Stomach (tissue), 9 donors: ENCODE measurements around the gene CACNG5. TPM values are rescaled to one million over a fixed set of nuclear protein-coding genes. Genes with fewer than 3 reads are reported as not detected.

Source experiments
- DNase-seq, 2 donors: peaks; one replicate each; pipeline versions ENCODE4 v3.0.0 to v3.0.0-alpha.2; 2013 to 2019
- H3K27ac ChIP-seq, 5 donors: fragments of 200-600 bp in 4 of 5; sonication (generic) in 4 of 5; one replicate each; pipeline ENCODE4 v1.5.1; 2013 to 2019; ENCODE audit warnings: mild to moderate bottlenecking in 1 of 5, moderate library complexity in 1 of 5
- H3K27me3 ChIP-seq, 3 donors: fragments of 200-600 bp; sonication (generic); one replicate each; pipeline ENCODE4 v1.5.1; 2017 to 2019; ENCODE audit warnings: mixed run types in 1 of 3
- H3K36me3 ChIP-seq, 4 donors: fragments of 200-600 bp; sonication (generic); 1 replicate in 3 of 4; 2 replicates in 1 of 4; pipeline ENCODE4 v1.5.1; 2016 to 2019
- H3K4me1 ChIP-seq, 4 donors: fragments of 200-600 bp; sonication (generic); one replicate each; pipeline ENCODE4 v1.5.1; 2016 to 2019
- H3K4me3 ChIP-seq, 4 donors: fragments of 200-600 bp; sonication (generic) in 3 of 4; one replicate each; pipeline ENCODE4 v1.5.1; 2016 to 2019; ENCODE audit warnings: mild to moderate bottlenecking in 1 of 4
- H3K9me3 ChIP-seq, 4 donors: fragments of 200-600 bp; sonication (generic); one replicate each; pipeline ENCODE4 v1.5.1; 2016 to 2019
- CTCF ChIP-seq, 7 experiments: fragments of 450-650 bp in 4 of 7; fragments of 200-600 bp in 3 of 7; sonication (generic) in 3 of 7; IDR thresholded peaks; one replicate each; pipeline ENCODE4 v1.5.1; 2016 to 2019; ENCODE audit warnings: antibody characterized with exemption in 7 of 7, control low read depth in 2 of 7, mild to moderate bottlenecking in 1 of 7
- EP300 ChIP-seq: sonication (generic); formaldehyde crosslinking; IDR thresholded peaks from one replicate; pipeline ENCODE4 v1.6.1; 2017; ENCODE audit warnings: antibody characterized with exemption
- POLR2A ChIP-seq, 4 donors: fragments of 450-650 bp; IDR thresholded peaks; one replicate each; pipeline ENCODE4 v1.6.1; 2016; ENCODE audit warnings: antibody characterized with exemption in 4 of 4, control low read depth in 2 of 4, mild to moderate bottlenecking in 1 of 4, moderate library complexity in 1 of 4
- POLR2AphosphoS5 ChIP-seq, 3 donors: sonication (generic); formaldehyde crosslinking; IDR thresholded peaks; one replicate each; pipeline ENCODE4 v1.6.1; 2016; ENCODE audit warnings: antibody characterized with exemption in 3 of 3
- WGBS, 5 donors: extraction: QIAGEN DNeasy Blood & Tissue Kit in 3 of 5; methylation state at CpG; one replicate each; pipeline versions ENCODE4 v1.1.5 to v1.1.7; 2013 to 2018; 5-methylcytosine and 5-hydroxymethylcytosine counted together
- intact Hi-C: fragments of 100-400 bp; cut with DNase I; formaldehyde crosslinking; loops from one replicate; pipeline ENCODE4 v1.15.1; 2023; ENCODE audit warnings: low total_unique reads
- polyA plus RNA-seq, 3 donors: library from polyadenylated mRNA; stranded (reverse); fragments of 200-250 nt; gene quantifications; one replicate each; pipeline ENCODE4 v1.2.3, GENCODE V29; 2013
- total RNA-seq, 5 donors: library from RNA; depleted of rRNA; stranded (reverse); fragments of >200 nt; gene quantifications; one replicate each; pipeline versions ENCODE4 v1.1.0 to v1.2.3, GENCODE V29; 2014 to 2016
- donor health status: healthy with polysubstance abuse.
- donor health status: Bipolar disorder and iron deficiency.
- donor health status: healthy.

Gene CACNG5
- total and polyA plus RNA-seq, 8 donors = not detected

GRCh38 chr17:66795486-66795885, 39.4 kb upstream of the CACNG5 start:
- Histone ChIP-seq H3K36me3 (peaks cover 5 to 60% (median 39%) of the 10 kb centered on the region in 4 donors), H3K27ac (no peak overlapping the region), H3K9me3 (no peaks in the 10 kb centered on the region), H3K4me1 (peaks cover 0 to 5% (median 0%) of the 10 kb centered on the region in 4 donors), H3K27me3 (no peaks in the 10 kb centered on the region), H3K4me3 (no peak overlapping the region)
- intact Hi-C loops = no loop called here
- no peak for DNase-seq
- no peak for TF ChIP-seq POLR2A (IDR thresholded peaks at IDR 0.05)
- no peak for TF ChIP-seq EP300
- no peak for TF ChIP-seq POLR2AphosphoS5 (IDR thresholded peaks at IDR 0.05)
- TF ChIP-seq CTCF (IDR thresholded peaks at IDR 0.05) = no peak
- WGBS, 5 donors = 83 to 93% (median 89%) methylated on average over 3 of the region's 3 CpGs

GRCh38 chr17:66799849-66800537, 34.9 kb upstream of the CACNG5 start:
- 81 to 84% (median 82%) methylated on average over 10 of the region's 10 CpGs for WGBS, 5 donors

GRCh38 chr17:66803474-66803951, 31.4 kb upstream of the CACNG5 start:
- Histone ChIP-seq H3K27ac (no peak overlapping the region), H3K36me3 (peaks cover 0 to 63% (median 23%) of the 10 kb centered on the region in 4 donors), H3K27me3 (no peaks in the 10 kb centered on the region), H3K4me1 (peaks cover 0 to 6% (median 0%) of the 10 kb centered on the region in 4 donors), H3K9me3 (no peaks in the 10 kb centered on the region), H3K4me3 (no peak overlapping the region)
- intact Hi-C loops = no loop called here
- DNase-seq = no peak
- 83 to 89% (median 86%) methylated on average over 19 of the region's 19 CpGs for WGBS, 5 donors
- TF ChIP-seq EP300 (no peak), CTCF (IDR thresholded peaks at IDR 0.05) (no peak), POLR2A (IDR thresholded peaks at IDR 0.05) (no peak), POLR2AphosphoS5 (IDR thresholded peaks at IDR 0.05) (no peak)

More at GRCh38 chr17:66799849-66800537, 34.9 kb upstream of the CACNG5 start:
- TF ChIP-seq POLR2AphosphoS5 (IDR thresholded peaks at IDR 0.05) (no peak), EP300 (no peak), POLR2A (IDR thresholded peaks at IDR 0.05) (no peak), CTCF (IDR thresholded peaks at IDR 0.05) (no peak)
- Histone ChIP-seq H3K27ac (no peak overlapping the region), H3K4me3 (no peak overlapping the region), H3K4me1 (no peaks in the 10 kb centered on the region), H3K36me3 (peaks cover 0 to 71% (median 44%) of the 10 kb centered on the region in 4 donors), H3K27me3 (no peaks in the 10 kb centered on the region), H3K9me3 (no peaks in the 10 kb centered on the region)
- DNase-seq = no peak
- intact Hi-C loops = no loop called here

GRCh38 chr17:66805567-66805966, 29.4 kb upstream of the CACNG5 start:
- TF ChIP-seq EP300 (no peak), POLR2A (IDR thresholded peaks at IDR 0.05) (no peak), POLR2AphosphoS5 (IDR thresholded peaks at IDR 0.05) (no peak), CTCF (IDR thresholded peaks at IDR 0.05) (no peak)
- Histone ChIP-seq H3K4me3 (no peak overlapping the region), H3K36me3 (peaks cover 0 to 61% (median 23%) of the 10 kb centered on the region in 4 donors), H3K9me3 (no peaks in the 10 kb centered on the region), H3K27me3 (no peaks in the 10 kb centered on the region), H3K4me1 (peaks cover 0 to 12% (median 0%) of the 10 kb centered on the region in 4 donors), H3K27ac (no peak overlapping the region)
- 42 to 59% (median 48%) methylated on average over 9 to 10 of the region's 10 CpGs for WGBS, 5 donors
- peak in 1 of 2 donors; percentile 49 for DNase-seq
- intact Hi-C loops = no loop called here
